ENCODE results near the gene HLA-DMA. TPM values are rescaled to one million over a fixed set of nuclear protein-coding genes. Genes with fewer than 3 reads are reported as not detected.

HLA-DMA gene
- polyA plus RNA-seq, 1 experiment = 7.1 TPM

- H3K27ac ChIP-seq (ENCODE audit: low read depth, low read length) = peak overlapping the region; percentile 100
- DNase-seq (ENCODE audit: low read depth, low spot score) = peak; percentile 86
- peaks cover 5% of the 10 kb centered on the region; the same call in 1 of the 2 replicates for H3K9me3 ChIP-seq (ENCODE audit: control insufficient read depth, insufficient read depth, low read length)
- peak overlapping the region; percentile 85 for H3K4me3 ChIP-seq (ENCODE audit: low read depth, low read length)
- ChIA-PET POLR2A (interaction anchor here (0.6 to 8.3 kb wide), 21 partner anchors 11 to 1164 kb away, joined by 3 to 199 read pairs (median 12); partner anchors contain the start of genes B3GALT4, HLA-DMA, HLA-DMB and HSD17B8), CTCF (interaction anchor here (0.7 to 3.7 kb wide), 8 partner anchors 14 to 132 kb away, joined by 3 to 29 read pairs (median 19); partner anchors contain the start of genes HLA-DMA and TAP2)
- no peaks in the 10 kb centered on the region for H3K27me3 ChIP-seq (ENCODE audit: control insufficient read depth, insufficient read depth, low read length)
- no peak for TF ChIP-seq CTCF (IDR thresholded peaks at IDR 0.05; ENCODE audit: low read depth, low read length)
Observed at GRCh38 chr6:32970413-32971241, 17.7 kb upstream of the HLA-DMA start.

- Histone ChIP-seq H3K9me3 (ENCODE audit: control insufficient read depth, insufficient read depth, low read length) (peaks cover 5% of the 10 kb centered on the region; the same call in 1 of the 2 replicates), H3K4me3 (ENCODE audit: low read depth, low read length) (peak overlapping the region; percentile 85), H3K27ac (ENCODE audit: low read depth, low read length) (peak overlapping the region; percentile 100), H3K27me3 (ENCODE audit: control insufficient read depth, insufficient read depth, low read length) (no peaks in the 10 kb centered on the region)
- ChIA-PET POLR2A (interaction anchor here (0.6 to 8.3 kb wide), 13 partner anchors 12 to 1072 kb away, joined by 3 to 199 read pairs (median 11); partner anchors contain the start of genes HLA-DMA, HLA-DMB, PSMB9 and TAP1), CTCF (interaction anchor here (0.7 to 3.7 kb wide), 6 partner anchors 14 to 131 kb away, joined by 3 to 29 read pairs (median 22); partner anchors contain the start of genes HLA-DMA and TAP2)
- peak; percentile 33 for TF ChIP-seq CTCF (IDR thresholded peaks at IDR 0.05; ENCODE audit: low read depth, low read length)
- DNase-seq (ENCODE audit: low read depth, low spot score) = peak; percentile 93
Observed at GRCh38 chr6:32969685-32970412, 17.0 kb upstream of the HLA-DMA start.

- Histone ChIP-seq H3K27me3 (ENCODE audit: control insufficient read depth, insufficient read depth, low read length) (no peaks in the 10 kb centered on the region), H3K9me3 (ENCODE audit: control insufficient read depth, insufficient read depth, low read length) (peaks cover 5% of the 10 kb centered on the region; the same call in 1 of the 2 replicates), H3K27ac (ENCODE audit: low read depth, low read length) (peak overlapping the region; percentile 100), H3K4me3 (ENCODE audit: low read depth, low read length) (peak overlapping the region; percentile 85)
- peak; percentile 59 for DNase-seq (ENCODE audit: low read depth, low spot score)
- ChIA-PET CTCF (interaction anchor here (0.6 to 4.2 kb wide), 9 partner anchors 15 to 131 kb away, joined by 3 to 56 read pairs (median 11); partner anchors contain the start of genes HLA-DMA and TAP2), POLR2A (interaction anchor here (0.6 to 8.3 kb wide), 7 partner anchors 12 to 773 kb away, joined by 3 to 199 read pairs (median 4); partner anchors contain the start of genes HLA-DMA and TAP2)
- TF ChIP-seq CTCF (IDR thresholded peaks at IDR 0.05; ENCODE audit: low read depth, low read length) = 0 out of 2 replicates have a peak, but pooled peaks have one; percentile 14
Observed at GRCh38 chr6:32968867-32969684, 16.2 kb upstream of the HLA-DMA start.

GRCh38 chr6:32968093-32968866, 15.4 kb upstream of the HLA-DMA start, which contains the start of gene BRD2:
BRD2 (plus strand) TSS chr6:32968594; CDS start chr6:32972899, 4,305 bp downstream.
- Histone ChIP-seq H3K9me3 (ENCODE audit: control insufficient read depth, insufficient read depth, low read length) (peaks cover 5% of the 10 kb centered on the region; the same call in 1 of the 2 replicates), H3K27me3 (ENCODE audit: control insufficient read depth, insufficient read depth, low read length) (no peaks in the 10 kb centered on the region), H3K27ac (ENCODE audit: low read depth, low read length) (peak within 1 kb of the TSS; percentile 100), H3K4me3 (ENCODE audit: low read depth, low read length) (peak within 1 kb of the TSS; percentile 85)
- peak; percentile 93 for DNase-seq (ENCODE audit: low read depth, low spot score)
- no peak for TF ChIP-seq CTCF (IDR thresholded peaks at IDR 0.05; ENCODE audit: low read depth, low read length)
- ChIA-PET POLR2A (interaction anchor here (0.6 to 8.3 kb wide), 4 partner anchors 13 to 74 kb away, joined by 3 to 199 read pairs (median 34); no protein-coding TSS in a partner anchor), CTCF (interaction anchor here (0.6 to 4.2 kb wide), 12 partner anchors 12 to 280 kb away, joined by 3 to 72 read pairs (median 8); partner anchors contain the start of genes HLA-DMA and TAP2)

Measured in AG04450 (cell line).